HepG2 (cell line): Measurements from ENCODE around the gene ATG13. TPM values are rescaled to one million over a fixed set of nuclear protein-coding genes. Genes with fewer than 3 reads are reported as not detected.
A peak's percentile ranks its signal among the peaks of the same experiment; 100 is the strongest.

Experiments
- AHR ChIP-seq: IDR thresholded peaks from 2 replicates; pipeline ENCODE4 v1.6.1; 2018; ENCODE audit warnings: missing genetic modification reagents, missing compliant biosample characterization
- ATF4 ChIP-seq, 2 experiments: fragments of 450-650 bp in 1 of 2; sonication (generic) in 1 of 2; formaldehyde crosslinking; IDR thresholded peaks; 2 replicates each; pipeline versions ENCODE4 v1.5.0 to v1.8.0; 2020 to 2022; ENCODE audit warnings: mild to moderate bottlenecking in 1 of 2, missing genetic modification reagents in 1 of 2
- CREM ChIP-seq, 2 experiments: sonication (generic) in 1 of 2; formaldehyde crosslinking in 1 of 2; IDR thresholded peaks; 2 replicates each; pipeline versions ENCODE4 v1.4.0 to v1.6.1; 2016 to 2020; ENCODE audit warnings: antibody characterized with exemption in 1 of 2, mild to moderate bottlenecking in 1 of 2, missing genetic modification reagents in 1 of 2
- HMG20A ChIP-seq: IDR thresholded peaks from 2 replicates; pipeline ENCODE4 v1.6.1; 2016; ENCODE audit warnings: borderline replicate concordance
- MAX ChIP-seq: IDR thresholded peaks from 2 replicates; pipeline ENCODE4 v1.6.1; 2012; ENCODE audit warnings: inconsistent platforms
- MEIS2 ChIP-seq: sonication (generic); formaldehyde crosslinking; IDR thresholded peaks from 2 replicates; pipeline ENCODE4 v1.9.0; 2021; ENCODE audit warnings: mild to moderate bottlenecking, missing genetic modification reagents
- MLLT10 ChIP-seq: sonication (generic); formaldehyde crosslinking; IDR thresholded peaks from 2 replicates; pipeline ENCODE4 v1.4.0; 2020; ENCODE audit warnings: missing genetic modification reagents
- NR3C1 ChIP-seq: sonication (generic); formaldehyde crosslinking; IDR thresholded peaks from 2 replicates; pipeline ENCODE4 v1.4.0; 2020; ENCODE audit warnings: missing genetic modification reagents
- PRDM15 ChIP-seq: sonication (generic); formaldehyde crosslinking; IDR thresholded peaks from 2 replicates; pipeline ENCODE4 v1.4.0; 2020; ENCODE audit warnings: missing genetic modification reagents
- REST ChIP-seq, 2 experiments: IDR thresholded peaks; 2 replicates each; pipeline ENCODE4 v1.6.1; 2011 to 2012; ENCODE audit warnings: low read length in 2 of 2, borderline replicate concordance in 1 of 2, low read depth in 1 of 2, mild to moderate bottlenecking in 1 of 2, moderate library complexity in 1 of 2
- ZBTB46 ChIP-seq: sonication (generic); formaldehyde crosslinking; IDR thresholded peaks from 2 replicates; pipeline ENCODE4 v1.4.0; 2020; ENCODE audit warnings: mild to moderate bottlenecking, missing genetic modification reagents, borderline replicate concordance
- ZNF460 ChIP-seq: sonication (generic); formaldehyde crosslinking; IDR thresholded peaks from 2 replicates; pipeline ENCODE4 v1.5.1; 2020; ENCODE audit warnings: missing genetic modification reagents, mild to moderate bottlenecking, borderline replicate concordance
- ZNF468 ChIP-seq: sonication (generic); formaldehyde crosslinking; IDR thresholded peaks from 2 replicates; pipeline ENCODE4 v1.8.0; 2022; ENCODE audit warnings: mild to moderate bottlenecking, moderate library complexity, missing genetic modification reagents
- ZNF510 ChIP-seq: sonication (generic); formaldehyde crosslinking; IDR thresholded peaks from 2 replicates; pipeline ENCODE4 v1.4.0; 2020; ENCODE audit warnings: low read depth, mild to moderate bottlenecking, missing genetic modification reagents
- ZNF563 ChIP-seq: sonication (generic); formaldehyde crosslinking; IDR thresholded peaks from 2 replicates; pipeline ENCODE4 v1.8.0; 2022; ENCODE audit warnings: mild to moderate bottlenecking, moderate library complexity, missing genetic modification reagents
- polyA plus RNA-seq, 8 experiments: library from polyadenylated mRNA; depleted of rRNA in 3 of 8; stranded (reverse) in 7 of 8; unstranded in 1 of 8; fragments of >200 nt; fragmentation: Illumina TruSeq in 4 of 8; extraction: Trizol in 4 of 8; gene quantifications; 2 replicates each; pipeline versions ENCODE4 v1.2.1 to v1.2.3, GENCODE V29; 2011 to 2016; ENCODE audit warnings: low read depth in 4 of 8, missing spikeins in 1 of 8, mixed read lengths in 1 of 8; ENCODE audit not compliant: insufficient read depth in 1 of 8
- total RNA-seq, 5 experiments: library from RNA; depleted of rRNA; stranded (reverse); fragments of >200 nt; fragmentation: Illumina TruSeq; extraction: Trizol; gene quantifications; 2 replicates each; pipeline ENCODE4 v1.2.3, GENCODE V29; 2016; ENCODE audit warnings: low read depth in 1 of 5

Gene ATG13
- total and polyA plus RNA-seq, 2 of the 13 experiments (the other 11 are each of a cell fraction or from before 2014, with no cell fraction given): 55.0 to 77.3 TPM

- TF ChIP-seq ZNF563 (no peak), MEIS2 (peak; percentile 91), PRDM15 (CRISPR knock-in tag) (peak; percentile 67; the same call in 1 of the 2 replicates), NR3C1 (CRISPR knock-in tag) (no peak), REST (IDR thresholded peaks at IDR 0.05; ENCODE audit: borderline replicate concordance in 1 of 2, low read depth in 1 of 2, low read length in 2 of 2) (0 out of 4 replicates have a peak, but pooled peaks of 1 of the 2 experiments have one; percentile 38), MLLT10 (no peak), HMG20A (CRISPR knock-in tag) (peak; percentile 31; the same call in 1 of the 2 replicates), AHR (CRISPR knock-in tag) (no peak; the same call in 1 of the 2 replicates), ZNF510 (CRISPR knock-in tag) (peak; percentile 58; the same call in 1 of the 2 replicates), ZNF460 (CRISPR knock-in tag) (no peak; the same call in 1 of the 2 replicates), MAX (peak; percentile 82), ZBTB46 (CRISPR knock-in tag) (no peak), ATF4 (CRISPR knock-in tag; IDR thresholded peaks at IDR 0.05) (no peak), CREM (IDR thresholded peaks at IDR 0.05) (peak; percentile 75), CREM (CRISPR knock-in tag; IDR thresholded peaks at IDR 0.05) (no peak), ZNF468 (CRISPR knock-in tag) (no peak)
Observed at GRCh38 chr11:46700241-46701077, 83.1 kb downstream of the ATG13 start, which contains the start of the genes ARHGAP1 and ZNF408 (continued).
